DMS53 (cell line): ENCODE results near the gene BMP8B.

Experiments used
- DNase-seq: peaks from one replicate; lab custom pipeline; 2025; lab: John Stamatoyannopoulos, UW

The BMP8B gene

GRCh38 chr1:39722495-39722894 lies 66.2 kb downstream of the BMP8B start:
- DNase-seq, result peak; percentile 70

GRCh38 chr1:39721664-39722063 lies 67.0 kb downstream of the BMP8B start:
- peak; percentile 30 for DNase-seq

GRCh38 chr1:39720094-39720999 lies 68.3 kb downstream of the BMP8B start:
- DNase-seq, result peak; percentile 87

GRCh38 chr1:39717809-39718208 lies 70.9 kb downstream of the BMP8B start:
- no peak for DNase-seq

- no peak for DNase-seq
Observed at GRCh38 chr1:39713557-39713956, 75.1 kb downstream of the BMP8B start.

GRCh38 chr1:39711966-39712340 lies 76.7 kb downstream of the BMP8B start:
- no peak for DNase-seq

- no peak for DNase-seq
Observed at GRCh38 chr1:39711104-39711965, 77.3 kb downstream of the BMP8B start.

- DNase-seq, result no peak
Observed at GRCh38 chr1:39707506-39707905, 81.2 kb downstream of the BMP8B start.
